C4-2B (cell line): ENCODE results near the gene PPARA.
A peak's percentile ranks its signal among the peaks of the same experiment; 100 is the strongest.

Experiments used
- H3K27ac ChIP-seq: fragments of 450-650 bp; 2 replicates; pipeline ENCODE4 v1.5.1; 2017
- CTCF ChIP-seq: fragments of 450-650 bp; conservative IDR thresholded peaks from 2 replicates; pipeline ENCODE4 v1.5.1; 2017; ENCODE audit warnings: mild to moderate bottlenecking
- ZFX ChIP-seq: fragments of 450-650 bp; IDR thresholded peaks from 2 replicates; pipeline ENCODE4 v1.6.1; 2017

Gene PPARA

GRCh38 chr22:46120420-46120737 lies 29.9 kb upstream of the PPARA start:
- no peak for TF ChIP-seq CTCF
- TF ChIP-seq ZFX, result no peak
- no peak overlapping the region; the same call in 1 of the 2 replicates for H3K27ac ChIP-seq

- TF ChIP-seq CTCF, result no peak
- no peak for TF ChIP-seq ZFX
- H3K27ac ChIP-seq, result no peak overlapping the region; the same call in 1 of the 2 replicates
These were observed 29.2 kb upstream of the PPARA start for GRCh38 chr22:46121079-46121478.

- H3K27ac ChIP-seq, result no peak overlapping the region; the same call in 1 of the 2 replicates
- no peak for TF ChIP-seq ZFX
- no peak for TF ChIP-seq CTCF
These were observed 28.6 kb upstream of the PPARA start for GRCh38 chr22:46121523-46122287.

GRCh38 chr22:46122511-46122971 lies 27.8 kb upstream of the PPARA start:
- H3K27ac ChIP-seq, result peak overlapping the region; percentile 12
- no peak for TF ChIP-seq ZFX
- peak; percentile 95 for TF ChIP-seq CTCF

- TF ChIP-seq ZFX (no peak), CTCF (no peak)
- H3K27ac ChIP-seq, result peak overlapping the region; percentile 12; the same call in 1 of the 2 replicates
These were observed 27.2 kb upstream of the PPARA start for GRCh38 chr22:46122980-46123693.

- TF ChIP-seq ZFX (no peak), CTCF (no peak)
- peak overlapping the region; percentile 12; the same call in 1 of the 2 replicates for H3K27ac ChIP-seq
These were observed 26.5 kb upstream of the PPARA start for GRCh38 chr22:46123694-46124382.
